ENCODE results near the gene SLC25A10. TPM values are rescaled to one million over a fixed set of nuclear protein-coding genes. Genes with fewer than 3 reads are reported as not detected.

SLC25A10 gene
- total and polyA plus RNA-seq, 2 of the 4 experiments (the other 2 are of a cell fraction) = 14.9 to 19.0 TPM

DNA sequence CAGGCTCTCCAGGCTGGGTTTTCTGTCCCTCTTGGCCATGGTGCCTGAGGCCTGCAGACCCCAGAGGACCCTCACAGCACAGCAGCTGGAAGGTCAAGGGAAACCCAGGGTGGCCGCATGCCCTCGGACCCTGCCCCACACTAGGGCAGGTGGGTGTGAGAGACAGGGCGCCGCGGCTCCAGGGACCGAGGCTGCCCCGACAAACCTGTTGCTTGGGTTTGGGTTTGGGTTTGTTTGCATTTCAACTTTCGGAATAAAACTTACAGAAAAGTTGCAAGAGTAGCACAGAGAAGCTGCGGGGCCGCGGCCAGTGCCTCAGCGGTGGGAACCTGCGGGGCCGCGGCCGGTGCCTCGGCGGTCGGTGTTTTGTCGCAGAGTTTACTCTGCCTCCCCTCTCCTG lies 20.5 kb upstream of the SLC25A10 start:
- ChIA-PET POLR2A (ENCODE audit: unreplicated experiment) (no interaction called here), CTCF (no interaction called here)
- Histone ChIP-seq H2BK20ac (ENCODE audit: low read depth, low read length) (no peak overlapping the region), H3K4ac (ENCODE audit: low read depth, low read length) (no peak overlapping the region), H2AK5ac (ENCODE audit: low read depth, low read length) (no peak overlapping the region), H2AK9ac (replicated peaks; ENCODE audit: low read depth, low read length, poor library complexity) (no peak overlapping the region), H3K4me3 (ENCODE audit: insufficient read depth, low read depth, low read length) (no peak overlapping the region), H3K56ac (ENCODE audit: extremely low read depth, insufficient read depth, low read length) (no peak overlapping the region), H3K9ac (ENCODE audit: low read depth, low read length) (no peak overlapping the region), H3K23ac (ENCODE audit: low read depth, low read length) (no peak overlapping the region), H4K20me1 (ENCODE audit: insufficient read depth, low read length) (peaks cover 79% of the 10 kb centered on the region), H3K14ac (replicated peaks; ENCODE audit: low read depth, low read length) (no peak overlapping the region), H3K36me3 (ENCODE audit: control insufficient read depth, insufficient read depth, low read length) (peaks cover 95% of the 10 kb centered on the region), H3K9me3 (ENCODE audit: control insufficient read depth, insufficient read depth, low read length) (no peaks in the 10 kb centered on the region), H3K4me2 (ENCODE audit: low read depth, low read length) (no peak overlapping the region), H4K91ac (ENCODE audit: insufficient read depth, low read depth, low read length) (no peak overlapping the region), H2BK120ac (ENCODE audit: low read depth, low read length) (no peak overlapping the region), H4K5ac (ENCODE audit: low read depth, low read length) (no peak overlapping the region), H3K9me1 (ENCODE audit: insufficient read depth, low read length) (no peaks in the 10 kb centered on the region), H2AFZ (replicated peaks; ENCODE audit: low read length, poor library complexity) (no peak overlapping the region), H4K8ac (ENCODE audit: low read depth in 2 of 2, low read length in 2 of 2) (no peak overlapping the region), H3K4me1 (ENCODE audit: control insufficient read depth, insufficient read depth, low read length) (no peaks in the 10 kb centered on the region), H3K79me1 (ENCODE audit: low read depth in 1 of 2, low read length in 2 of 2) (peaks cover 7 to 47% of the 10 kb centered on the region in 2 experiments), H3K18ac (ENCODE audit: low read depth, low read length) (no peak overlapping the region), H2BK15ac (ENCODE audit: low read depth, low read length) (no peak overlapping the region), H3K27ac (ENCODE audit: insufficient read depth, low read length) (no peak overlapping the region), H2BK5ac (ENCODE audit: low read depth, low read length, poor library complexity, severe bottlenecking) (no peak overlapping the region), H3K27me3 (ENCODE audit: control insufficient read depth, insufficient read depth, low read length) (no peaks in the 10 kb centered on the region)
- no TSS peak for BruUV-seq (replicated peaks)
- intact Hi-C loops (cut with micrococcal nuclease) = no loop called here
- DNase-seq = no peak
- 89% methylated on average over 5 of the region's 20 CpGs; no CpG with 5 or more reads in 1 of the 2 experiments for WGBS, 2 experiments (ENCODE audit: extremely low coverage in 2 of 2, insufficient read length in 1 of 2)
- dilution Hi-C loops (cut with HindIII; ENCODE audit: low sequenced_read_pairs, unreplicated experiment) = no loop called here
- no peak for TF ChIP-seq MXI1 (IDR thresholded peaks at IDR 0.05; ENCODE audit: borderline replicate concordance, low read depth, low read length)
- ATAC-seq (ENCODE audit: low read depth) = no peak
- in situ Hi-C loops (cut with MboI; ENCODE audit: low sequenced_read_pairs) = no loop called here

Measured in IMR-90 (cell line).